ENCODE results near the gene PLA2G4E.

DNA sequence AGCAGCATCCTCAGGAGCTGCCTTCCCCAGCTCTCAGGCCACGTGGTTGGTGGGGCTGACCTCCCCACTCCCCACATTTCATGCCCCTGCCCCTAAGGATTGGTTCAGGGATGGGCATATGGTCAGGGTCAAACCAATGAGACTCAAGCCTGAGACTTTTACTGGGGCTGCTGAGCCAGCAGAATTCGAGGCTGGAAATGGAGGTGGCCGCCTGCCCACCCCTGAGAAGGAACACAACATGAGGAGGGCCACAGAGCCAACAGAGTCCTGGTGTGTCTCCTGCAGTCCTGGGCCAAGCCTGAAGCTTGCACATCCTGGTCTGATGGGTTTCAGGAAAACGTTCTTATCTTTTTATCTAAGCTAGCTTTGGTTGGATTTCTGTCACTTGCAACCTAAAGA, 54.4 kb downstream of the PLA2G4E start:
- TF ChIP-seq L3MBTL2 (conservative IDR thresholded peaks at IDR 0.05) (no peak), FOXK2 (IDR thresholded peaks at IDR 0.05) (no peak), SP1 (IDR thresholded peaks at IDR 0.05) (no peak), ELF4 (IDR thresholded peaks at IDR 0.05) (no peak), BHLHE40 (IDR thresholded peaks at IDR 0.05; ENCODE audit: borderline replicate concordance) (no peak), ZNF384 (IDR thresholded peaks at IDR 0.05) (no peak), PKNOX1 (IDR thresholded peaks at IDR 0.05) (no peak), FOXA1 (IDR thresholded peaks at IDR 0.05) (no peak), FOXM1 (IDR thresholded peaks at IDR 0.05; ENCODE audit: borderline replicate concordance) (no peak), SUZ12 (IDR thresholded peaks at IDR 0.05) (no peak)
